ENCODE measurements around the gene HS3ST4. TPM values are rescaled to one million over a fixed set of nuclear protein-coding genes. Genes with fewer than 3 reads are reported as not detected.

HS3ST4 gene
- total RNA-seq, 5 donors from 2014 or later (not counting 1 experiment from before 2014, with no cell fraction given): not detected

GRCh38 chr16:25707553-25707952, 15.8 kb downstream of the HS3ST4 start:
- no peak overlapping the region for H3K4me3 Mint-ChIP-seq
- ATAC-seq (replicated peaks in 1 of 4) (no peak), DNase-seq (no peak)
- peaks cover 0 to 4% (median 0%) of the 10 kb centered on the region in 3 donors for H3K9me3 Mint-ChIP-seq
- no CpG with 5 or more reads among the region's 1 CpG for WGBS (ENCODE audit: insufficient coverage)
- Histone ChIP-seq H3K4me3 (ENCODE audit: control insufficient read depth in 1 of 2, extremely low read depth in 1 of 2, low read length in 1 of 2) (no peak overlapping the region), H3K27ac (ENCODE audit: low read length) (no peak overlapping the region), H3K9me3 (no peaks in the 10 kb centered on the region), H3K36me3 (ENCODE audit: control insufficient read depth in 2 of 2, extremely low read depth in 1 of 2, insufficient read depth in 1 of 2, low read length in 1 of 2) (no peaks in the 10 kb centered on the region), H3K4me1 (ENCODE audit: control insufficient read depth in 1 of 2, extremely low read depth in 1 of 2, insufficient read depth in 2 of 2, low read length in 2 of 2) (no peaks in the 10 kb centered on the region), H3K27me3 (replicated peaks in 1 of 2; ENCODE audit: control insufficient read depth in 2 of 2, extremely low read depth in 1 of 2, insufficient read depth in 2 of 2, low read length in 1 of 2) (peaks cover 0 to 8% of the 10 kb centered on the region in 2 experiments)
- no peaks in the 10 kb centered on the region for H3K36me3 Mint-ChIP-seq
- CTCF ChIA-PET: no interaction called here
- no peaks in the 10 kb centered on the region for H3K4me1 Mint-ChIP-seq
- no peak overlapping the region for H3K27ac Mint-ChIP-seq
- peaks cover 9 to 30% of the 10 kb centered on the region in 2 donors for H3K27me3 Mint-ChIP-seq
- POLR2A ChIA-PET: no interaction called here

GRCh38 chr16:25707982-25708583, 16.3 kb downstream of the HS3ST4 start:
- DNase-seq: peak in 1 of 35 experiments; percentile 6
- Mint-ChIP-seq H3K4me1 (no peaks in the 10 kb centered on the region), H3K27me3 (peaks cover 9 to 28% of the 10 kb centered on the region in 2 donors), H3K4me3 (no peak overlapping the region), H3K36me3 (no peaks in the 10 kb centered on the region), H3K9me3 (peaks cover 0 to 4% (median 0%) of the 10 kb centered on the region in 3 donors), H3K27ac (no peak overlapping the region)
- Histone ChIP-seq H3K27me3 (replicated peaks in 1 of 2; ENCODE audit: control insufficient read depth in 2 of 2, extremely low read depth in 1 of 2, insufficient read depth in 2 of 2, low read length in 1 of 2) (peaks cover 0 to 8% of the 10 kb centered on the region in 2 experiments), H3K4me3 (ENCODE audit: control insufficient read depth in 1 of 2, extremely low read depth in 1 of 2, low read length in 1 of 2) (no peak overlapping the region), H3K9me3 (no peaks in the 10 kb centered on the region), H3K4me1 (ENCODE audit: control insufficient read depth in 1 of 2, extremely low read depth in 1 of 2, insufficient read depth in 2 of 2, low read length in 2 of 2) (no peaks in the 10 kb centered on the region), H3K27ac (ENCODE audit: low read length) (no peak overlapping the region), H3K36me3 (ENCODE audit: control insufficient read depth in 2 of 2, extremely low read depth in 1 of 2, insufficient read depth in 1 of 2, low read length in 1 of 2) (no peaks in the 10 kb centered on the region)
- ATAC-seq (replicated peaks in 1 of 4): no peak
- CTCF ChIA-PET: no interaction called here
- POLR2A ChIA-PET: no interaction called here
- no CpG with 5 or more reads among the region's 3 CpGs for WGBS (ENCODE audit: insufficient coverage)

DNA sequence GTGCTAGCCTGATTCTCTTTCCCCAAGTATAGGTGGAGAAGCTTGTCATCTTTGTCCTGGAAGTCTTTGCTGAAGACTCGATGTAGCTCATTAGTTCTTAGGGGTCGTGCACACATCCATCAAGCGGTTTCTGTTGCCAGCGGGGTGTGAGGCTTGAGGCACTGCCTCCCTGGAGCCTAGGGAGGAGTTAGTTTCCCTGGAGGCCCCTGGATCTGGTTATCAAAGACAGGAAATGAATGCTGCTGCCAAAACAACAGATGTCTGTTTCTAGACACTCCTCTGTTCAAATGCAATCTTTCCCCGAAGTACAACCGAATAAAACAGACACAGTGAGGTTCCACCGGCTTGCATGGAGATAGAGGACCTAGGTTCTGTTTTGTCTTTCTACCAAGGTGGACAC, 17.5 kb downstream of the HS3ST4 start:
- Histone ChIP-seq H3K4me3 (ENCODE audit: control insufficient read depth in 1 of 2, extremely low read depth in 1 of 2, low read length in 1 of 2) (no peak overlapping the region), H3K36me3 (ENCODE audit: control insufficient read depth in 2 of 2, extremely low read depth in 1 of 2, insufficient read depth in 1 of 2, low read length in 1 of 2) (no peaks in the 10 kb centered on the region), H3K27ac (ENCODE audit: low read length) (no peak overlapping the region), H3K4me1 (ENCODE audit: control insufficient read depth in 1 of 2, extremely low read depth in 1 of 2, insufficient read depth in 2 of 2, low read length in 2 of 2) (no peaks in the 10 kb centered on the region), H3K9me3 (no peaks in the 10 kb centered on the region), H3K27me3 (replicated peaks in 1 of 2; ENCODE audit: control insufficient read depth in 2 of 2, extremely low read depth in 1 of 2, insufficient read depth in 2 of 2, low read length in 1 of 2) (peaks cover 0 to 16% of the 10 kb centered on the region in 2 experiments)
- POLR2A ChIA-PET: no interaction called here
- no peaks in the 10 kb centered on the region for H3K36me3 Mint-ChIP-seq
- H3K4me1 Mint-ChIP-seq: no peaks in the 10 kb centered on the region
- peaks cover 0 to 4% (median 0%) of the 10 kb centered on the region in 3 donors for H3K9me3 Mint-ChIP-seq
- H3K27me3 Mint-ChIP-seq: peaks cover 11 to 32% of the 10 kb centered on the region in 2 donors
- no peak for DNase-seq
- ATAC-seq (replicated peaks in 1 of 4): no peak
- 22% methylated on average over 5 of the region's 7 CpGs for WGBS (ENCODE audit: insufficient coverage)
- no peak overlapping the region for H3K27ac Mint-ChIP-seq
- CTCF ChIA-PET: no interaction called here
- no peak overlapping the region for H3K4me3 Mint-ChIP-seq

GRCh38 chr16:25713785-25714570, 22.2 kb downstream of the HS3ST4 start:
- ChIA-PET POLR2A (no interaction called here), CTCF (interaction anchor here in 1 of 2 donors (0.6 kb wide), 1 partner anchor 1862 kb away, joined by 3 read pairs; no protein-coding TSS in a partner anchor)
- Histone ChIP-seq H3K27ac (ENCODE audit: low read length) (no peak overlapping the region), H3K4me3 (ENCODE audit: control insufficient read depth in 1 of 2, extremely low read depth in 1 of 2, low read length in 1 of 2) (no peak overlapping the region), H3K9me3 (no peaks in the 10 kb centered on the region), H3K27me3 (replicated peaks in 1 of 2; ENCODE audit: control insufficient read depth in 2 of 2, extremely low read depth in 1 of 2, insufficient read depth in 2 of 2, low read length in 1 of 2) (peaks cover 0 to 14% of the 10 kb centered on the region in 2 experiments), H3K36me3 (ENCODE audit: control insufficient read depth in 2 of 2, extremely low read depth in 1 of 2, insufficient read depth in 1 of 2, low read length in 1 of 2) (no peaks in the 10 kb centered on the region), H3K4me1 (ENCODE audit: control insufficient read depth in 1 of 2, extremely low read depth in 1 of 2, insufficient read depth in 2 of 2, low read length in 2 of 2) (no peaks in the 10 kb centered on the region)
- WGBS (ENCODE audit: insufficient coverage): 40% methylated on average over 1 of the region's 13 CpGs
- DNase-seq (no peak), ATAC-seq (replicated peaks in 1 of 4) (no peak)
- Mint-ChIP-seq H3K27me3 (peaks cover 12 to 22% of the 10 kb centered on the region in 2 donors), H3K4me3 (no peak overlapping the region), H3K27ac (no peak overlapping the region), H3K36me3 (no peaks in the 10 kb centered on the region), H3K9me3 (no peaks in the 10 kb centered on the region), H3K4me1 (no peaks in the 10 kb centered on the region)

DNA sequence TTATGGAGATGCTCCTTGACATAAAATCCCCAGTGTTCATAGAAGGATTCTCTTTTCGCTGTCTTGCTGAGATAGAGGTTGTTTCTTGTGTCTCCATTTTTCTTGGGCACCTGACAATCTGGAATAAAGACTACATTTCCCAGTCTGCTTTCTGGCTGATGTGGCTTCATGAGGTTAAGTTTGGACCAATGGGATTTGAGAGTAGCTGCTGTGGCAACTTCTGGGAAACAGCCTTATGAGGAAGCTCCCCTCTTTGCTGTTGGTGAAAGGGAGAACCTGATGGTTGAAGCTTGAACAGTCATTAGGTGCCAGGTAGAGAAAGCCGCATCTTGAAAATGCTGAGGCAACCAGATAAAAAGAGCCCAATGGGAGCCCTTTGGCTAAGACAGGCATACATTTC, 24.4 kb downstream of the HS3ST4 start:
- Histone ChIP-seq H3K27ac (ENCODE audit: low read length) (no peak overlapping the region), H3K4me1 (ENCODE audit: control insufficient read depth in 1 of 2, extremely low read depth in 1 of 2, insufficient read depth in 2 of 2, low read length in 2 of 2) (no peaks in the 10 kb centered on the region), H3K27me3 (replicated peaks in 1 of 2; ENCODE audit: control insufficient read depth in 2 of 2, extremely low read depth in 1 of 2, insufficient read depth in 2 of 2, low read length in 1 of 2) (peaks cover 0 to 13% of the 10 kb centered on the region in 2 experiments), H3K4me3 (ENCODE audit: control insufficient read depth in 1 of 2, extremely low read depth in 1 of 2, low read length in 1 of 2) (no peak overlapping the region), H3K36me3 (ENCODE audit: control insufficient read depth in 2 of 2, extremely low read depth in 1 of 2, insufficient read depth in 1 of 2, low read length in 1 of 2) (no peaks in the 10 kb centered on the region), H3K9me3 (no peaks in the 10 kb centered on the region)
- CTCF ChIA-PET: no interaction called here
- Mint-ChIP-seq H3K4me3 (no peak overlapping the region), H3K27ac (no peak overlapping the region), H3K4me1 (no peaks in the 10 kb centered on the region), H3K27me3 (peaks cover 12 to 17% of the 10 kb centered on the region in 2 donors), H3K36me3 (no peaks in the 10 kb centered on the region), H3K9me3 (no peaks in the 10 kb centered on the region)
- DNase-seq: no peak
- ATAC-seq (replicated peaks in 1 of 4): no peak
- POLR2A ChIA-PET: no interaction called here
- WGBS (ENCODE audit: insufficient coverage): no CpG with 5 or more reads among the region's 2 CpGs

GRCh38 chr16:25721439-25721838, 29.7 kb downstream of the HS3ST4 start:
- DNase-seq: no peak
- no peak for ATAC-seq (replicated peaks in 1 of 4)
- Histone ChIP-seq H3K4me3 (ENCODE audit: control insufficient read depth in 1 of 2, extremely low read depth in 1 of 2, low read length in 1 of 2) (no peak overlapping the region), H3K4me1 (ENCODE audit: control insufficient read depth in 1 of 2, extremely low read depth in 1 of 2, insufficient read depth in 2 of 2, low read length in 2 of 2) (no peaks in the 10 kb centered on the region), H3K36me3 (ENCODE audit: control insufficient read depth in 2 of 2, extremely low read depth in 1 of 2, insufficient read depth in 1 of 2, low read length in 1 of 2) (no peaks in the 10 kb centered on the region), H3K9me3 (no peaks in the 10 kb centered on the region), H3K27ac (ENCODE audit: low read length) (no peak overlapping the region), H3K27me3 (replicated peaks in 1 of 2; ENCODE audit: control insufficient read depth in 2 of 2, extremely low read depth in 1 of 2, insufficient read depth in 2 of 2, low read length in 1 of 2) (no peaks in the 10 kb centered on the region)
- POLR2A ChIA-PET: no interaction called here
- CTCF ChIA-PET: no interaction called here
- no peaks in the 10 kb centered on the region for H3K4me1 Mint-ChIP-seq
- no peak overlapping the region for H3K4me3 Mint-ChIP-seq
- no peaks in the 10 kb centered on the region for H3K9me3 Mint-ChIP-seq
- no peaks in the 10 kb centered on the region for H3K36me3 Mint-ChIP-seq
- no CpG with 5 or more reads among the region's 3 CpGs for WGBS (ENCODE audit: insufficient coverage)
- H3K27ac Mint-ChIP-seq: no peak overlapping the region
- H3K27me3 Mint-ChIP-seq: no peaks in the 10 kb centered on the region
